Left renal pelvis (tissue), 4 donors: ENCODE data around the gene CDC42EP4. TPM values are rescaled to one million over a fixed set of nuclear protein-coding genes. Genes with fewer than 3 reads are reported as not detected.
"Not testable (repeated sequence)": the region's sequence is repeated elsewhere in the genome, so short reads cannot be mapped to it uniquely, and the experiment has no call there.

Source experiments
- DNase-seq, 4 donors: peaks; one replicate each; pipeline ENCODE4 v3.0.0-alpha.2; 2013; ENCODE audit warnings: low read depth in 4 of 4, low spot score in 3 of 4
- polyA plus RNA-seq, 4 donors: library from polyadenylated mRNA; unstranded; fragments of 120-200 nt; gene quantifications; one replicate each; pipeline ENCODE4 v1.2.1, GENCODE V29; 2013; ENCODE audit not compliant: insufficient read length in 4 of 4

The CDC42EP4 gene
- polyA plus RNA-seq, 4 donors = 41.9 to 63.8 (median 51.5) TPM

GRCh38 chr17:73323409-73324159 is 11.8 kb upstream of the CDC42EP4 start:
- DNase-seq = no peak

DNA sequence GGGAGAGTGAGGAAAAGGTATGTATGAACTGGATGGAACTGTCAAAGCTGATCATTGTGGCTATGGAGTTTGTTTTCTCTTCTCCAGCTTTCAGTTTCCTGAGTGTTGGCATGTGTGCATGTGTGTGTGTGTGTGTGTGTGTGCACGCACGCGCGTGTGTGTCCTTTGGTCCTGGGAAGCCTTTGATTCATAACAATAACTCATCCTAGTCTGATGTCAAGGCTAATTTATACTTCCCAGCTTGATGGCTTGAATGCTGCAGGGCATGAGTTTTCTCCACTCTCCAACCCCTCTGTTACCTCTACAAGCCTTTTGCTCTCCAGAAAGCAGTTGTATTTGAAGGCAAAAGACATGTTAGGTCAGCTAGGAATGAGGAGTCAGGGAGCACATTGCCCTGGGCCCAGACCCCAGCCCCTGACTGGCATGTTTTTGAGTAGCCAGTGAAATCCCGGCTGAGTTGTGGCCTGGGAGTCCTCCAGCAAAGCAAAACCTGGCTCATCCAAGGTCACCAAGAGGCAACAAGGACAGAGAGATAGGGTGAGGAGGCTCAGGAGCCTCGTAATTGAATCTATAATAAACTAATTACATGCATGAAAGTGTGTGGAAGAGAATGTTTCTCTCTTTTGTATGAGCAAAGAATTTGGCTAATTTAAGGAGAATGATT is 8.9 kb upstream of the CDC42EP4 start:
- no peak for DNase-seq

DNA sequence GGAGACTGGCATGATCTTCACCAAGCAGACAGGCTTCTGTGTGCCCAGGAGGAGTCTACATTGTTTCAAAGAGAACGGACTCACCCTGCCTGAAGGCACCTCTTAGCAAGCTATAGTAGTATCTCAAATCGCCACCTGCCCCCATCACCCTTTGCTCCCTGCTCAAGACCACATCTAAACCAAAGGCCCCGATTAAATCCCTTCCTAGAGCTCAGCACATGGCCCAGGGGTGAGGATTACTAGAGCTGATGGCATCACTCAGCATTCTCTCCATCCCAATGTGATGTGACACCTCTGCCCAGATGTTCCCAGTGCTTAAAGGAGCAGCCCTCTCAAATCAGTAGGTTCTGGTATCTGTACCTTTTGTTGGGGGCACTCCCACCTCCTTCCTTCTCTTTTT is 8.0 kb upstream of the CDC42EP4 start:
- no peak for DNase-seq

DNA sequence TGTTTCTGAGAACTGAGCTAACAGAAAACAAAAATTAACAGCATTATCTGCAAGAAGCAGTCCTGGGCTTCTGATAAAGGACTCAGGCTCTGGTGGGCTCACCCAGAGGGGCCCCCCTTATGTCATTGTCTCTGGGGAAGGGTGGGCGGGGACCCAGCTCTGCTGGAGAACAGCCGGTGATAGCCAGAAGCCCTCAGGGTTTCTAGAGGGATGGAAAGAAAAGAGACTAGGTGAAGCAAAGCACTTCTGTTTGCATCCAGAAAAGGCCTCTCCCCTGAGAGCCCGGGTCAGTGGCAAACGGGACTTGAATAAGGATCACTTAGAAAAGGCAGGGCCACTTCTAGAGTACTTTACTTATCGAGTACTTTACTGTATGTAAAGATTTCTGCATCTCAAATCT is 7.0 kb upstream of the CDC42EP4 start:
- no peak for DNase-seq

- DNase-seq = no peak
These were observed 6.6 kb upstream of the CDC42EP4 start for GRCh38 chr17:73318427-73318813.

DNA sequence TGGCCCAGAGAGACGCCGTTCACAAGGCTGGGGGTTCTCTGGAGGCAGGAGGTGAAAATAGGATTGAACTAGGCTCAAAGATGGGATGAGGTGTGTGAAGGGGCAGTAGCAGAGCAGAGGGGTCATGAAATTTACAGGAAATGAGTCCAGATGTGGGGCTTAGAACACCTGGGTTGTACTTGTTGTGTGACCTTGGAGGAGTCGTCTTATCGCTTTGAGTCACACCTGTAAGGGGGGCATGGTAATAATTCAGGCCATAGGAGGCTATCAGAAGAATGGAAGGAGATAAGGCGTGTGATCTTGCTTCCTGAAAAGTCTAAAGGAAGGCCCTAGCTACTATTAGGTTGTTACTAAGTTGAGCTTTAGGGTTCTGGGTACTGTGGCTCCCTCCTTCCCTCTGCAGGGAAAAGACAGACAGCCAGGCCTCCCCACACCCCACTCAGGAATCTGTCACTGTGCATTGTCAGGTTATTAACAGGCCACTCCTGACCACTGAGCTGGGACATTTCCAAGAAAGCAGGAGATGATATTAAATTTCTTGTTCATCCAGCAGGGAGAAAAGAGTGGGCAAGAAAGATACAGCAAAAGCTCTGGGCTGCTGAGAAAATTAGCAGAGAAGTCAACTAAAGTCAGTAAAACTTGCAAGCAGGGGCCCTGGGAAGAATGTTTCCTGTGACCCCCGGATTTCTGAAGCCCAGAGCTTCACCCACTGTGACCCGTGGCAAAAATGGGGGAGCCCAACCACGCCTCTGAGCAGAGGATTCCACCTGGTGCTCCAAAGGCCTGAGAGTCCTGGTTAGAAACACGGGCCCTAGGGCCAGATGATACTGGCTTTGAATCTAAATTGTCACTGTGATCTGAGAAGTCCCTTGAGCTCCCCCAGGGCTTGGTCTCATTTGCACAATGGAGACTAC is 6.0 kb upstream of the CDC42EP4 start:
- no peak for DNase-seq

- no peak for DNase-seq
These were observed 5.2 kb upstream of the CDC42EP4 start for GRCh38 chr17:73316919-73317505.

GRCh38 chr17:73315471-73315870 is 3.7 kb upstream of the CDC42EP4 start:
- no peak for DNase-seq

DNA sequence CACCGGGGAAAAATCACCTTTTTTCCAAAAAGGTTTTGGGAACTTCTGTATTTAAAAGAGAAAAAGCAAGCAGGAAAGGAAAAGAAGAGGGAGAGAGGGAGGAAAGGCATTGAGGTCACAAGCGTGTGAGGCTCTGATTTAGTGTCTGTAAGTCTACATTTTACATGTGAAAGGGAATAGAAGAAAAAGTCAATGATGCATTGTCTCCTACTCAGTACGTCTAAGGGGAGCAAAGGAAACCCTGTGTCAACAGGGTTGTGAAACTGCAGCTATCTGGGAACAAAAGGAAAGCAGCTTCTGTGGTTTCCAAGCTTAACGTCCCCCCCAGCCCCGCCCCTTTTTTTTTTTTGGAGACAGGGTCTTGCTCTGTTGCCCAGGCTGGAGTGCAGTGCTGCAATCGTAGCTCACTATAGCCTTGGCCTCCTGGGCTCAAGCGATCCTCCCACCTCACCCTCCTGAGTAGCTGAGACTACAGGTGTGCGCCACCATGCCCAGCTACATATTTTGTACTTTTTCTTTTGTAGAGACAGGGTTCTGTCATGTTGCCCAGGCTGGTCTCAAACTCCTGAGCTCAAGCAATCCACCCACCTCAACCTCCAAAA is 1.8 kb upstream of the CDC42EP4 start:
- DNase-seq = no peak

GRCh38 chr17:73312887-73313286 is 1.1 kb upstream of the CDC42EP4 start:
- not testable (repeated sequence) for DNase-seq

GRCh38 chr17:73311428-73311780 is 397 bp downstream of the CDC42EP4 start:
- no peak for DNase-seq

DNA sequence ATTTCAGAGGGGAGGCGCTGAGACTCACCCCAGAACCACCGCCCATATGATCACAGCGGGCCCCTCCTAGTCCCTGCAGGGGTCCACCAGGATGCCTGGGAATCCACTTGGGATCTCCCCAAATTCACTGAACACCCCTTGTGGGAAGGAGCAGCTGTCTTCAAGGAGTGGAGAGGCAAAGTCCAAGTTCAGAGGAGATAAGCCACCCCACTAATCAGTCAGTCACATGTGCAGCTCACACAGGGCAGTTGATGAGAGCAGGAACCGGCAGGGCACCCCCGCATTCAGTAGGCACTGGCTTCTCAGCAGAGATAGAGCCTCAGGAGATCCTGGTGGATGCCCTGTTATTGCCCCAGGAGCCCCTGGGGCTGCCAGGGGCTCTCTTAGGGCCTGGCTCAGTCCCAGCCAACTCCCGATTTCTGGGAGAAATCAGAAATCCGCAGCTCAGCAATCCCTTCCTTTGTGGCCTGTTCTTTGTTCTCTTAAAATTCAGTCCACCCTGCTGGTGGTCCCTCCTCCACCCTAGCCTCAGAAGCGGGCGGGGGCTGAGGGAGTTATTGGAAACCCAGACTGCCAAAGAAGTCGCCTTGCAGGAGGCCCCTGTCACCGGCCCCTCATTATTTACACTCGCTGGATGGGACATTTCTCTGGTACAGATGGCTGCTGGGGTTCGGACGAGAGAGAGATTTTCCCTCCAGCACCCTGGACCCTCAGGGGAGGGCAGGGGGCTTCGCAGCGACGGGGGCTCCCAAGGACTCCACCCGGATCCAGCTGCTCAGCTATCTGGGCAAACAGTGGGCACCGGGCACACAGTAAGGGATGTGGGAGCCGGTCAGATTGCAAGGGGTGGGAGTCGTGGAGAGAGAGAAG is 1.8 kb downstream of the CDC42EP4 start:
- DNase-seq = no peak

DNA sequence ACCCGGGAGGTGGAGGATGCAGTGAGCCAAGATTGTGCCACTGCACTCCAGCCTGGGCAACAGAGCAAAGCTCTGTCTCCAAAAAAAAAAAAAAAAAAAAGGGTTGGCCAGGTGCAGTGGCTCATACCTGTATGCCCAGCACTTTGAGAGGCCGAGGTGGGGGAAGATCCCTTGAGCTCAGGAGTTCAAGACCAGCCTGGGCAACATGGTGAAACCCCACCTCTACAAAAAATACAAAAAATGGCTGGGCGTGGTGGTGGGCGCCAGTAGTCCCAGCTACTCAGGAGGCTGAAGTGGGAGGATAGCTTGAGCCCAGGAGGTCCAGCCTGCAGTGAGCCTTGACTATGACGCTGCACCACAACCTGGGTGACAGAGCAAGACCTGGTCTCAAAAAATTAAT is 2.8 kb downstream of the CDC42EP4 start:
- not testable (repeated sequence) for DNase-seq

DNA sequence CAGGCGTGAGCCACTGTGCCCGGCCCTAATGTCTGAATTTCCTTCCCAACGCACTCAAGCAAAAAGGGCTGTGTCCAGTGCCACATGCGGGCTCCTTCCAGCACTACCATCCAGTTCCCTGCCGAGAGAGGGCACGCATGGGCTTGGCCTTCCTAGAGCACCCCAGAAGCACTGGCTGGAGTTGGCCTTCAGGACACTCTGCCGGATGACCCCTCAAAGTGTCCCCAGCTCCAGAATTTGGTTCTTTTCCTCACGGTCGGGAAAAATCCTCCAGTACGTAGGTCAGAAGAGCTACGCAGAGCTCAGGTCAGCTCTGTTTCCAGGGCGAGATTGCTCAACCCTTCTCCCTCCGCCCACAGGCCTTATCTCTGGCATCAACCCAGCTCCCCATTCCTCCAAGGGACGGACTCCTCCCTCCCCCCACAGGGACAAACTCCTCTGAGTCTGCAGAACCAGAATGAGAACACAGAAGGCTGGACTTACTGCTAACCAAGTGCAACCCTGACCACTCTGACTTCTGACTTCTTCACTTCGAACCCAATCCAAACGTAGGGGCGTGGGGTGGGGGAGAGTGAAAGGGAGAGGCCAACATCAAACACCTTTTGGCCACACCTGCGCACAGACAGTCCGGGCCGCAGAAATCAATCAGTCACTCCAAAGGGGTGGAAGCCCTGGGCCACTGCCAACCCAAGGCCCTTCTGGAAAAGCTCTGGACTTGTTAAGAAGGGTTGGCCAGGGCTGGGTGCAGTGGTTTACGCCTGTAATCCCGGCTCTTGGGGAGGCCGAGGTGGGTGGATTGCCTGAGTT is 3.6 kb downstream of the CDC42EP4 start:
- no peak for DNase-seq

GRCh38 chr17:73307130-73307529 is 4.7 kb downstream of the CDC42EP4 start:
- DNase-seq = no peak

- DNase-seq = no peak
These were observed 5.7 kb downstream of the CDC42EP4 start for GRCh38 chr17:73305845-73306836.

GRCh38 chr17:73304971-73305812 is 6.6 kb downstream of the CDC42EP4 start:
- DNase-seq = peak in 1 of 4 donors; percentile 66
